Calu3 (cell line): Measurements from ENCODE around the gene POPDC2. TPM values are rescaled to one million over a fixed set of nuclear protein-coding genes. Genes with fewer than 3 reads are reported as not detected.

Experiments
- BruUV-seq: library from RNA; stranded (reverse); fragments of 400-500 nt; replicated peaks from 2 replicates; lab custom pipeline; 2021; lab: Mats Ljungman, UMichigan
- CTCF ChIA-PET: fragments of 300-600 bp; sonication (Branson Sonifier 250); formaldehyde crosslinking; loops from one replicate; lab custom pipeline; 2022; ENCODE audit warnings: antibody characterized with exemption; lab: Charles Lee
- DNase-seq: peaks from one replicate; pipeline ENCODE4 v3.0.0; 2022
- H3K27ac Mint-ChIP-seq: one replicate; pipeline ENCODE4 v1.8.0; 2022; ENCODE audit warnings: mixed read lengths; ENCODE audit not compliant: unreplicated experiment
- H3K27me3 Mint-ChIP-seq: one replicate; pipeline ENCODE4 v1.8.0; 2022; ENCODE audit warnings: mixed read lengths; ENCODE audit not compliant: unreplicated experiment
- H3K36me3 Mint-ChIP-seq: one replicate; pipeline ENCODE4 v1.8.0; 2022; ENCODE audit warnings: mild to moderate bottlenecking, moderate library complexity, mixed read lengths; ENCODE audit not compliant: insufficient read depth, unreplicated experiment
- H3K4me1 Mint-ChIP-seq: one replicate; pipeline ENCODE4 v1.8.0; 2022; ENCODE audit warnings: mild to moderate bottlenecking, low read depth, mixed read lengths; ENCODE audit not compliant: unreplicated experiment
- H3K4me3 Mint-ChIP-seq: one replicate; pipeline ENCODE4 v1.8.0; 2022; ENCODE audit warnings: mild to moderate bottlenecking, low read depth, moderate library complexity, mixed read lengths; ENCODE audit not compliant: unreplicated experiment
- H3K9me3 Mint-ChIP-seq: one replicate; pipeline ENCODE4 v1.8.0; 2022; ENCODE audit warnings: low read depth, mixed read lengths; ENCODE audit not compliant: unreplicated experiment
- CTCF ChIP-seq: fragments of 200-600 bp; IDR thresholded peaks from one replicate; pipeline ENCODE4 v1.8.0; 2022; ENCODE audit warnings: antibody characterized with exemption; ENCODE audit not compliant: unreplicated experiment
- intact Hi-C: fragments of 100-400 bp; cut with micrococcal nuclease; formaldehyde crosslinking; loops from one replicate; pipeline ENCODE4 v1.10.0; 2022; ENCODE audit not compliant: unreplicated experiment
- total RNA-seq: library from RNA; stranded (reverse); gene quantifications from 2 replicates; pipeline ENCODE4 v1.2.3, GENCODE V29; 2022

POPDC2 gene
- total RNA-seq, 1 experiment from 2014 or later = 0.80 TPM

GRCh38 chr3:119600732-119601131 lies 59.7 kb downstream of the POPDC2 start:
- intact Hi-C loops = no loop called here

GRCh38 chr3:119599558-119600174 lies 60.7 kb downstream of the POPDC2 start:
- no peak overlapping the region for H3K27ac Mint-ChIP-seq
- no peaks in the 10 kb centered on the region for H3K36me3 Mint-ChIP-seq
- peaks cover 9% of the 10 kb centered on the region for H3K27me3 Mint-ChIP-seq
- no TSS peak for BruUV-seq
- no peak for TF ChIP-seq CTCF
- DNase-seq = no peak
- no peaks in the 10 kb centered on the region for H3K9me3 Mint-ChIP-seq
- CTCF ChIA-PET = no interaction called here
- H3K4me1 Mint-ChIP-seq = peaks cover 9% of the 10 kb centered on the region
- no peak overlapping the region for H3K4me3 Mint-ChIP-seq
- intact Hi-C loops = no loop called here

More at GRCh38 chr3:119600732-119601131, 59.7 kb downstream of the POPDC2 start:
- H3K9me3 Mint-ChIP-seq = no peaks in the 10 kb centered on the region
- H3K36me3 Mint-ChIP-seq = no peaks in the 10 kb centered on the region
- H3K4me3 Mint-ChIP-seq = no peak overlapping the region
- DNase-seq = no peak
- CTCF ChIA-PET = no interaction called here
- BruUV-seq = no TSS peak
- H3K27me3 Mint-ChIP-seq = peaks cover 13% of the 10 kb centered on the region
- peaks cover 9% of the 10 kb centered on the region for H3K4me1 Mint-ChIP-seq
- no peak overlapping the region for H3K27ac Mint-ChIP-seq
- no peak for TF ChIP-seq CTCF

GRCh38 chr3:119598410-119599098 lies 61.8 kb downstream of the POPDC2 start:
- H3K27ac Mint-ChIP-seq = peak overlapping the region; percentile 15
- no peaks in the 10 kb centered on the region for H3K9me3 Mint-ChIP-seq
- peaks cover 9% of the 10 kb centered on the region for H3K4me1 Mint-ChIP-seq
- CTCF ChIA-PET = no interaction called here
- intact Hi-C loops = no loop called here
- H3K36me3 Mint-ChIP-seq = no peaks in the 10 kb centered on the region
- peaks cover 9% of the 10 kb centered on the region for H3K27me3 Mint-ChIP-seq
- no peak for DNase-seq
- no peak for TF ChIP-seq CTCF
- no TSS peak for BruUV-seq
- H3K4me3 Mint-ChIP-seq = no peak overlapping the region

- intact Hi-C loops = no loop called here
- CTCF ChIA-PET = no interaction called here
- H3K27ac Mint-ChIP-seq = peak within 1 kb of the TSS; percentile 15
- no peak within 1 kb of the TSS for H3K4me3 Mint-ChIP-seq
- H3K9me3 Mint-ChIP-seq = no peaks in the 10 kb centered on the region
- TF ChIP-seq CTCF = no peak
- peaks cover 9% of the 10 kb centered on the region for H3K4me1 Mint-ChIP-seq
- peak; percentile 2 for DNase-seq
- BruUV-seq = no TSS peak
- no peaks in the 10 kb centered on the region for H3K36me3 Mint-ChIP-seq
- peaks cover 9% of the 10 kb centered on the region for H3K27me3 Mint-ChIP-seq
Measured at GRCh38 chr3:119597548-119598288, 62.7 kb downstream of the POPDC2 start, which contains the start of gene PLA1A. Gene PLA1A (plus strand): TSS chr3:119597885. CDS start chr3:119597914, 29 bp downstream.
